Fibroblast of skin of back (primary cell): ENCODE measurements around the gene MAML3.

Source experiments
- DNase-seq: peaks from one replicate; pipeline ENCODE4 v3.0.0-alpha.2; 2013

Gene MAML3

DNA sequence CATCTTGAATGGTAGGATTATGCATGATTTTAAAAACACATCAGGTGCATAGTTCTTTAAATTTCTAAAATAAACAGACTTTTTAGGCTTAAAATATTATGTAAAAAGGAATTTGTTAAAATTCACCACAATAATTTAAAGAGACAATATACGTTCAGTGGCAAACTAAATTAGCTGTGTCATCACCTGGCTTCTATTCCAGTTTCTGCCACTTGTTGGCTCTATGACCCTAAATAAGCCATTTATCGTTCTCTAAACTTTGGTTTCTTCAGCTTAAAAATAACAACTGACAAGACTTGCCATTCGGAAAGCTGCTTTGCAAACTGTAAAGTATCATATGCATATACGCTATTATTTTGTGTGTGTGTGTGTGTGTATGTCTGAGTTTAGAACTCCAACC is 347.1 kb downstream of the MAML3 start:
- DNase-seq = no peak

- no peak for DNase-seq
These were observed 351.1 kb downstream of the MAML3 start for GRCh38 chr4:139802931-139803330.

DNA sequence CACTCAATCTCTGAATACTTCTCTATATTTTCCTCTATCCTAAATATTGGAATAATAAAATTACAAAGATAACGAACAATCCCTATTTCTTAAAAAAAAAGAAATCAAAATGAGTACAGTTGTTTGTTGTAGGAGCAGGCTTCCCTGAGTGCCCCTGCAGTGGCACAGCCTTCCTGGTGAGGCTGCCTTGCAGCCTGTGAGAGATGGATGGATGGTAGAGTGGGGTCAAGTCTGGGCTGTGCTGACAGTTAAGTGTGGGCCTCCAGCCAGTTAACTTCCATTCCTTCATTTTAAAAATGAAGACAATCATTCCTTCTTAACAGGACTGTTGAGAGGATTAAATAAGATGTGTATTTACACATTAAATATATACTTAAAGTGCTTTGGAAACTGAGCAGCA is 351.5 kb downstream of the MAML3 start:
- no peak for DNase-seq

GRCh38 chr4:139801895-139802294 is 352.1 kb downstream of the MAML3 start:
- DNase-seq = no peak

DNA sequence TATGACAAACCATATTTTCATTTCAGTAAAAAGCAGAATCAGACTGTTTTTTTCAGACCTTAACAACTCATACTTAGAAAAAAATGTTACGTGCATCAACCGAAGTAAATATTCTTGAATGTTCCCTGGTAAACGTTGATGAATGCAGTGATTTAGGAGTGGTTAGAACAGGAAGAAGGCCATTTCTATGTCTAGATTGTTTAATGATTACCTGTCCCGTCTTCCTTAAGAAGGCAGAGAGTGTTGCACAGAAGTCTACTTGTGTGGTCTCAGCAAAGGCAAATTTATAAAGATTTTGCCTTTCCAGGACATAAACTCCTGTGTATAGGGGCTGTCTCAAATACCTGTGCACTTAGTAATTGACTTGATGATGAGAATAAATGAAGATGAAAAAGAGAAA is 353.9 kb downstream of the MAML3 start:
- no peak for DNase-seq

DNA sequence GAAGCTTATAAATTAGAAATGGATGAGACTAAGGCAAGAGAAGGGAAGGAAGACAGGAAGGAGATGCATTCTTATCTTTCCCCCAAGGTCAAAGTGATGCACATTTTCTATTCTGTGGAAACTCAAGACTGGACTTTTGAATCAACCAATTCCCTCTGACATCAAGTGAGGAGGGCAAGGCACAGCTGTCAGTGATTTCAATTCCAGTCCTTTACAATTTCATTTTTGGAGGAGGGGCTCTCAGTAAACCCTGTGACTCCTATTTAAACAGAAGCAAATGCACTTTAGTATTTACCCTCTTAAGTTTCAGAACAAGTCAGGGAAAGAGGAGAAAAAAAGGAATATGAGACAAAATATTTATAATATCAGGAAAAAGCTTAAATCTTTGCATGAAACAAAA is 354.4 kb downstream of the MAML3 start:
- DNase-seq = no peak

GRCh38 chr4:139798456-139798855 is 355.5 kb downstream of the MAML3 start:
- DNase-seq = no peak

DNA sequence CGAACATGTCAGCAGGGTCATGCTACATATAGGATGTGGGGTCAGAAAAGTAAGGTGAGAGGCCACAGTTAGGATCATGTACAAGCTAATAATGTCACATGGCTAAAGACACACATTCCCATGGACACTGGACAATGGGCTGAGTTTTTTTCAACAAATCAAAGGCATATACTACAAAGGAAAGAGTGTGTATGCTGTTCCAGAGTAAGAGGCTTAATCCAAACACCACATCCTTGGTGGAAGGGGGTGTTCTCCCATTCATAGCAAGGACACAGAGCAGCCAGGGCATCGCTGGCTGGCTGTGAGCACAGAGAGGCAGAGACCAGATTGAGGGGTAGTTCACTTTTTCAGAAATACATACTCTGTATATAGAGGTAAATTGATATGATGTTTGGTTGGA is 356.7 kb downstream of the MAML3 start:
- DNase-seq = no peak

- DNase-seq = no peak
These were observed 358.3 kb downstream of the MAML3 start for GRCh38 chr4:139795527-139796314.

GRCh38 chr4:139794158-139794954 is 359.6 kb downstream of the MAML3 start:
- DNase-seq = peak; percentile 59

DNA sequence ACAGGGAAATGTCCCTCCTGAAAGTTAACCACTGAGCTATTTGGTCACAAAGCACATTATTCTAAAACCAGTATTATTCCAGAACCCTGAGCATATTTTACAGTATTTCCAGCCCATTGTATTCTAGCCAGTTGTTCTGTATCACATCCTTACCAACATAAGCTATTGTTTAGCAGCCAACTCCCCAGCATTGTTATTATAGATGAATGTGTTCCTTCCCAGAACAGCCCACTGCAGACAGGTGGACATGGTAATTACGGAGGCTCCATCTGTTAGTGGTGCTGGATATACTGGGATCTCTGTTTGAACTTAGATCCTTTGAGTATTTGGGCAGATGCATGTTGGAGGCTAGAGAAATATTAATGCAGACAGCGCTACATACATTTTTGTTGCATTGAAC is 362.3 kb downstream of the MAML3 start:
- no peak for DNase-seq

GRCh38 chr4:139790291-139790690 is 363.7 kb downstream of the MAML3 start:
- no peak for DNase-seq

DNA sequence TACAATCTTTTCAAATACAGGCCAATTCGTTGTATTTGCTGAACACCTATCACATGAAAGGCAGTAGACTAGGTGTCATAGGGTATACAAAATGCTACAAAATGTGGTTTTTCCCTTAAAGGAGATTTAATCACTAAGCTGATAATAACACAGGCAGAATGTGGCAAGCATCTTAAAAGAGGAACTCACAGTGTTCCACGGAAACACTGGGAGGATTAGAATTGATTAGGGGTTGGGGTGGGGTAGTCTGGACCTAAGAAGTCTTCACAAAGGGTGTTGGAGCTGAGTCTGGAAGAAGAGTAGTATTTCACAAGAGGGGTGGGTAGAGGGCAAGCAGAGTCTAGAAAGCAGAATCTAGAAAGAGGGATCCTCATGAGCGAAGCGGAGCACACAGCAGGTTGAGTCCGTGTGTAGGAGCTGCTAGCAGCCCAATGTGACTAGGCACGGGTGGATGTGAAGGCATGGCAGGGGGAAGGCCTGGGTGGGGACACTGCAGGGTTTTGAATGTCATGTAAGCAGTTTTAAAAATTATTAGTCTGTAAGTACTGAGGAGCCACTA is 364.8 kb downstream of the MAML3 start:
- DNase-seq = no peak

GRCh38 chr4:139786494-139787354 is 367.3 kb downstream of the MAML3 start:
- no peak for DNase-seq

DNA sequence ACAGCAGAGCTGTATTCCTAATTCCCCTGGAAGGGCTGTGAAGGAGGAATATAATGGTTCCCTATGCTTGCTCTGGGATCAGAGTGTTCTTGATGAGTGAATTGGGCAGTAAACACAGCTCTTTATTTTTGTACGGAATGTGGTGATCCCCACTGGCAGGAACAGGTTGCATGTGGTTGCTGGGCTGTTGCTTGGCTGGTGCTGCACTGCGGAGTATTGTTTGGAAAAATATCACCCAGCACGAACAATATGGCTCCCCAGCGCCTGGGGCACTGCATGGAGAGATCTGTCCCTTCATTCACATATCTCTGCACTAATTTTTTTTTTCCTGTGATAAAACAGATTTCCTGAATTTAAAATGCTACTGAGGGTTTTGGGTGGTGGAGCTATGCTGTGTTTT is 368.6 kb downstream of the MAML3 start:
- DNase-seq = no peak

DNA sequence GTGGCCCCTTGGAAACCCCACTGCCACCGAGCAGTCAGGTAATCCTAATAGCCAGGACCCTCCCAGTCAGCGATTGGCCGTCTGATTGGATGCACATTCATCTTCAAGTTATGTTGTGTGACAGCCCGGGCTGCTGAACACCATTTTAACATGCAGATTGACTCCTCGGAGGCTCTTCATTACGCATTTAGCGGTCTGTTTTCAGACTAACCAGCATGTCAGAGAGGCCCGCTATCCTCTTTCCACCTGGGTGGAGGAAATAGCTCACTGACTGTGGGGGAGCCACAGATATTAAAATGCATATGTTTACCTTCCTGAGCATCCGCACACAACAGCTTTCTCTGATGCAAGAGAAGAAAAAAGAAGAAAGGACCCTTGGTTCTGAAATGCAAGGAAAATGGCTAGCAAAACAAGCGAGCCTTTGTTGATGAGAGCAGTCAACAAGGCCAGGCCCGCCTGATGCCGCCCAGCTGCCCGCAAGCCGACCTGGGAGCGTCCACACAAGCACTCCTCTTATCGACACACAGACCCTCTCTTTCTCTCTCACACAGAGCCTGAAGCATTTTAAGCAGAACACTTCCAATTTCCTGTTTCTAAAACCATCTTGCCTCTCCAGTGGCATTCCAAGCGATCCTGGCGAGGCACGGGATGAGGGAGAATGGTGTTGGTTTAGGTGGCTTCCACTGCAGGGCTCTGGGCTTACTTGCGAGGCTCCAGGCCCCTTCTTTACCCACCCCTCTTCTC is 370.1 kb downstream of the MAML3 start:
- DNase-seq = peak; percentile 36

DNA sequence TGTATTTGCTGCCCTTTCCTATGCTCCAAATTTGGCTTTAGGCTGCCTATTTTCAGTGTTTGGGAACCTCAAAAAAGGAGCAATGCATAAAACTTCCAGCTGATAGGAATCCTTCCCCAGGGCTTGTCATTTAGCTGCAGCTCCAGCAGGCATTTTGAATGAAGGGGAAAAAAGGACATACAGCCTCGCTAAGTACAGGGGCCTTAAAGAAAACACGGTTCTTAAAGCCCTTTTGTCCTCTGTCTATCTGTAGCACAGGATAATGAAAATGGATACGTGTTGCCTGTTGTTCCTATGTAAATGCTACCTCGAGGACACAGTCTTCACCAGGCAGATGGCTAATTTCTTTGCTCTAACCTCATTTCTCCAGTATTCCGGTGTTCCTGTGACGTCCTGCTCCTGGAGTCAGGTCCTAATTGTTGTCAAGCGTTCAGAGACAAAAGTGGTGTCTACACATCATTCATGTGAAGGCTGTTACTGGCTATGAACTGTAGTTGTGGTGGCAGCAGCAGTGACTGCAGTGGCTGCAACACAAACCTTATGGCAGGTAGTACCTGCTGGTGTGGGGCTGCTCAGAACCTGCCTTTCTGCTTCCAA is 371.0 kb downstream of the MAML3 start:
- DNase-seq = no peak

DNA sequence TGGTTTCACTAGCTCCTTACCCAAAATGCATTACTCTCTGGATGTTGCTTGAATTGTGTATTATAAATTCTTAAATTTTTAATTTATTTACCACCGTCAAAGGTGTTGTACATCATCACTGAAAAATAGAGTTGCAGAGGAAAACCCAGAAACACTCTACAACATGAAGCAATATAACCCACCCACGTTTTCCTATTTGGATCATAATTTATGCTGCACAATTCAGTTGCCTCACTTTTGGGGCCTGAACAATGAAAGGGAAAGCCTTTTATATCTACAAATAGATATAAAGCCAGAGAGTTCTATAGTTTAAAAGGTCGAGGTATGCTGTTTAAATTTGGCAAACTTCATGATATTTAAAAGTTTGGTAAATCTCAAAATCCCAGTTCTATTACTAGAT is 372.9 kb downstream of the MAML3 start:
- no peak for DNase-seq

- no peak for DNase-seq
These were observed 374.3 kb downstream of the MAML3 start for GRCh38 chr4:139779691-139780090.

DNA sequence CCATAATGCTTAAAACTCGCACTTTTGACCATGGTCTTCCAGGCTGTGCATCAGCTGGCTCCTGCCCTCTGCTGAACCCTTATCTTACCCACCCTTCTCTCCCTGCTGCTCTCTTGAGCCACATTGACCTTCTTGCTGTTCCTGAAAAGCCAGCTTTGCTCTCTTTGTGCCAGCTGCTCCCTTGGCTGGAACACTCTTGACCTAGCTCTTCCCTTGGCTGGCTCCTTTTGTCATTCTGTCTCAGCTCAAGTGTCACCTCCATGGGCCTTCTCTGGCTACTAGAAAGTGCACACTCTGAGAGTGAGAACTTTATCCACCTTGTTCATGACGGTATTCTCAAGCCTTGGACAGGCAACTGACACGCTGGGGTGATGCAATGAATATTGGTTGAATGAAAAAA is 376.2 kb downstream of the MAML3 start:
- DNase-seq = no peak

DNA sequence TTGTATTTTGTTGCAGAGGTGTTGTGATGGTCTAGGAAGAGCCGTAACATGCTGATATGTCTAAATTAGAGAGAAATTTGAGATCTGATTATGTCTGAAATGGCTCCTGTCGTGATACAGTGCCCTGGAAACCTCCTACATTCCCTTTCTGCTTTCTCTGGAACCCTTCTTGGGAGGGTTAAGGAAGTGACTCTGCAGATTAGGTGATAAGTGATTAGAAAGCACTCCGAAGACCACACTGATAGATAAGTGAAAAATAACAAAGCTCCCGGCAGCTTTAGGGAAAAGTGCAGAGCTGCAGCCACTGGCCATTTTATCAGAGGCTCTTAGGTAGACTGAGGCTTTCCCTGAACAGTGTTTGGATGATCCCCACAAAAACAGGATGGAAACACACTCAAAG is 377.7 kb downstream of the MAML3 start:
- no peak for DNase-seq
